Amniotic stem cell (primary cell): ENCODE results near the gene MAP1S.

ENCODE experiments used
- DNase-seq: peaks from one replicate; lab custom pipeline; 2025; lab: John Stamatoyannopoulos, UW

MAP1S gene

DNA sequence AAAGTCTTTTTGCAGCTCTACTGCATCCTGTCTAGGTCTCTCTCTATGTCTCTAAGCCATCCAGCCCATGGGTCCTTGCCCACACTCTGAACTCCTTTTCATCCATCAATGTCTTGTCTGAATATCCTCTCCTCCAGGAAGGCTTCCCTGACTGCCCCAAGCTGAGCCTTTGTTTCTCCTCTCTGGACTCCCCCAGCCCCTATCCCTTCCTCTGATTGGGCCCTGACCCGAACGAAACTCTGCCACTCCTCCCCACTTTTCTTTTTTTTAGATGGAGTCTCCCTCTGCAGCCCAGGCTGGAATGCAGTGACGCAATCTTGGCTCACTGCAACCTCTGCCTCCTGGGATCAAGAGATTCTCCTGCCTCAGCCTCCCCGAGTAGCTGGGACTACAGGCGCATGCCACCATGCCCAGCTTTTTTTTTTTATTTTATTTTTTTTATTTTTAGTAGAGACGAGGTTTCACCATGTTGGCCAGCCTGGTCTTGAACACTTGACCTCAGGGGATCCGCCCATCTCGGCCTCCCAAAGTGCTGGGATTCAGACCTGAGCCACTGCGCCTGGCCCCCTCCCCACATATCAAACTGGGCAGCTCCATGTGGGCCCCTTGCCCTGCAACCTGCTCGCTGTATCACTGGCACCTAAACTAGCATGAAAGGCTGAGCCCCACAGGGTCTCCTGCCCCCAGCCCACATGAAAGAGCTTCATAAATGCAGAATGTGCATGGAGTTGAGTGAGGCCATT lies 30.3 kb upstream of the MAP1S start:
- no peak for DNase-seq

DNA sequence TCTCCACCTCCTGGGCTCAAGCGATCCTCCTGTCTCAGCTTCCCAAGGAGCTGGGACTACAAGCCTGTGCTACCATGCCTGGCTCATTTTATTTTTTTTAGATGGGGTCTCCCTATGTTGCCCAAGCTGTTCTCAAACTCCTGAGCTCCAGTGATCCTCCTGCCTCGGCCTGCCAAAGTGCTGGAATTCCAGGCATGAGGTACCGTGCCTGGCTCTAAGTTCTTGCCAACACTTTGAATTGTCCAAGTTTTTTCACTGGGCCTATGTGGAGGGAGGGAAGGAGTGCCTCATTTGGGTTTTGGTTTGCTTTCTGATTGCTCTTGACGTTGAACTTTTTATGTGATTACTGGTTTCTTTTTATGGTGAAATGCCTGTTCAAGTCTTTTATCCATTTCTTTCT lies 26.7 kb upstream of the MAP1S start:
- no peak for DNase-seq

DNA sequence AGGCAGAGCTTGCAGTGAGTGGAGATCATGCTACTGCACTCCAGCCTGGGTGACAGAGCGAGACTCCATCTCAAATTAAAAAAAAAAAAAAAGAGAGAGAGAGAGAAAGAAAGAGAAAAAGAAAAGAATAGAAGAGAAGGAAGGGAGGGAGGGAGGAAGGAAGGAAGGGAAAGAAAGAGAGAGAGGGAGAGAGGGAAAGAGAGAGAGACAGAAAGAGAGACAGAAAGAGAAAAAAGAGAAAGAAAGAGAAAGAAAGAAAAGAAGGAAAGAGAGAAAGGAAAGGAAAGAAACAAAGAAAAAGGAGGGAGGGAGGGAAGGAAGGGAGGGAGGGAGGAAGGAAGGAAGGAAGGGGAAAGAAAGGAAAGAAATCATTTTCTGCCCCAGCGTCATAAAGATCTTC lies 24.1 kb upstream of the MAP1S start:
- DNase-seq = no peak

GRCh38 chr19:17703824-17704463 lies 15.3 kb upstream of the MAP1S start:
- DNase-seq = no peak

GRCh38 chr19:17706750-17707181 lies 12.5 kb upstream of the MAP1S start:
- no peak for DNase-seq

DNA sequence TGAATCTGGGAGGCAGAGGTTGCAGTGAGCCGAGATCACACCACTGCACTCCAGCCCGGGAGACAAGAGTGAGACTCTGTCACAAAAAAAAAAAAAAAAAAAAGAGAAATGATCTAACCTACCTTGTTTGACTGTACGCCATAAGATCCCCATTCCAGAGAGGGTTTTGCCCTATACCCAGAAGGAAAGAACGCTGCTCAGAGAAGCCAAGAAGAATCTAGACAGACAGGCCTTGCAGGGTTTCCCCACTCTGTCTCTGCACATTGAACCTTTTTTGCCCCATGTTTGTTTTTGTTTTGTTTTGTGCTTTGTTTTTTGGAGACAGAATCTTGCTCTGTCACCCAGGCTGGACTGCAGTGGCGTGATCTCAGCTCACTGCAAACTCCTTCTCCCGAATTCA lies 7.4 kb upstream of the MAP1S start:
- no peak for DNase-seq

GRCh38 chr19:17716309-17716929 lies 2.9 kb upstream of the MAP1S start:
- no peak for DNase-seq

GRCh38 chr19:17718550-17718946 lies 732 bp upstream of the MAP1S start:
- no peak for DNase-seq

DNA sequence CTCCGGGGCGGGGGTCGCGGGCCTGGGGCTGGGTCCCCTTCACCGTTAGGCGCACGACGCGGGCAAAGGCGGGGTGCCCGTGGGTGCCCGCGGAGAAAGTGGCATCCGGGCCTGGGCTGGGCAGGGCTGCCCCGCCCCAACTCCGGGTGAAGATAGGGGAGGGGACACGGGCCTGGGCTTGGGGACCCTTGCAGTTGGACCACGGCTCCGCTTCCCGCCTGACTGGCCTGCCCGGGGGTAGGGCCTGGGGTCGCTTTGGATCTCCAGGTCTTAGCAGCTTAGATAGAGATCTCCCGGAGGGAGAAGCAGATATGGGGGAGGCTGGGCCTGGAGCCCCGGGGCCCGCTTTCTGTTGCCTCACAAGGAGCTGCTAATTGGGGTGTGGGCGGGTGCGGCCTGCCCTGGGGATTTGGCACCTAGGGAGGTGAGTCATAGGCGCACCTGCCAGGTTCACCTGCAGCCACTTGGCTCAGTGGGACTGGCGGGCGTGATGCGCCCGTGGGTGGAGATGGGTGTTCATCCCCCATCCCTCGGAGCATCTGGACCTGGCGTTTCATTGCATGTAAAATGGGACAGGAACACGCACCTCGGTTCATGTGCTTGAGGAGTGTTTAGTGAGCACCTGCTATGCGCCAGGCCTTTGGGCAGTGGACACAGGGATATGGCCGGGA lies 585 bp downstream of the MAP1S start:
- DNase-seq = no peak

- no peak for DNase-seq
Observed at GRCh38 chr19:17720440-17720839, 1.2 kb downstream of the MAP1S start.

DNA sequence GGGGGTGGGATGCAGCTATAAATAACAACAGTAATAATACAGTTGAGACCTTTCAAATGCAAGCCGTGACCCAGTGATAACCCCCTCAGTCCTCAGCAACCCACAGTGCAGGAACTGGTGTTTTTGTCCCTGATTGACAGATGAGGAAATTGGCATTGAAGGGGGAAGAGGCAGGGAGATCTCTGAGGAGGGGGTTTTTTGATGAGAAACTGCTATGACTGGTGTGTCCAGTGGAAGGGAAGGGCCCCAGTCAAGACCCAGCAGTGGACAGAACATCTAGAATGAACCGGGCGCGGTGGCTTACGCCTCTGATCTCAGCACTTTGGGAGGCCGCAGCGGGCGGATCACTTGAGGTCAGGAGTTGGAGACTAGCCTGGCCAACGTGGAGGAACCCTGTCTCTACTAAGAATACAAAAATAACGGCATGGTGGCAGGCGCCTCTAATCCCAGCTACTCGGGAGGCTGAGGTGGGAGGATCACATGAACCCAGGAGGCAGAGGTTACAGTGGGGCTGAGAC lies 1.9 kb downstream of the MAP1S start:
- no peak for DNase-seq

DNA sequence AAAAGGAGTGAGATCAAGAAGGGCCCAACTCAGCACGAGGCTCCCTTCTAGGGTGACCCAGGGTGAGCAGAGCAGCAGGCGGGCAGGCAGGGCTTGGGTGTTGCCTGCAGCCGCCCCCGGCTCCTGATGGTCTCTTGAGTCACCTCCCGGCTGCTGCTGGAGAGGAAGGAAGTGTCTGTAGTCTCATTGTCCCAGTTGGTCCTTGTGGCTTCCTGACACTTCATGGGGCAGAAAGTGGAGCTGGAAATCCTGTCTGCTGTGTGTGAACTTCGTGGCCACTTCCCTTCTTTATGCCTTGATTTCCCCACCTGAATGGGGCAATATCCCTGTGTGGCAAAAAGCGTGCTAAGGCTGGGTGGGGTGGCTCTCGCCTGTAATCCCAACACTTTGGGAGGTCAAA lies 2.5 kb downstream of the MAP1S start:
- DNase-seq = no peak

DNA sequence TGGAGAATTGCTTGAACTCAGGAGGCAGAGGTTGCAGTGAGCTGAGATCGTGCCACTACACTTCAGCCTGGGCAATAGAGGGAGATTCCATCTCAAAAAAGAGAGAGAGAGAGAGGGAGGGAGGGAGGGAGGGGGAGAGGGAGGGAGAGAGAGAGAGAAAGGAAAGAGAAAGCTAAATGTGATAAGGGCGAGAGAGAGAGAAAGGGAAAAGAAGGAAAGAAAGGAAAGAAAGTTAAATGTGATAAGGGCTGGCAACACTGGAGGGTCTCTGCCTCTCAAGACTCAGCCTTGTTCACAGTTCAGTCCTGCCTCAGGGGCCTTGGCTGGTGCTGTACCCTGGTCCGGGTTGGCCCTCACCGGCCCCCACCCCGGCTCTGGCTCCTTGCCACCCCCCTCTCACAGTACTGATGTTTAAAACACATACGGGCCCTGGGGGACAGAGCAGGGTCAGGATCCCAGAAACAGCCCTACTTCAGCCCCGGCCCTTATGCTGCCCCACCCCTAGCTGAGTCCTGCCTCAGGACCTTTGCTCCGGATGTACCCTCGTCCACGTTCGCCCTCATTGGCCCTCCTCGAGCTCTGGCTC lies 3.5 kb downstream of the MAP1S start:
- DNase-seq = no peak

DNA sequence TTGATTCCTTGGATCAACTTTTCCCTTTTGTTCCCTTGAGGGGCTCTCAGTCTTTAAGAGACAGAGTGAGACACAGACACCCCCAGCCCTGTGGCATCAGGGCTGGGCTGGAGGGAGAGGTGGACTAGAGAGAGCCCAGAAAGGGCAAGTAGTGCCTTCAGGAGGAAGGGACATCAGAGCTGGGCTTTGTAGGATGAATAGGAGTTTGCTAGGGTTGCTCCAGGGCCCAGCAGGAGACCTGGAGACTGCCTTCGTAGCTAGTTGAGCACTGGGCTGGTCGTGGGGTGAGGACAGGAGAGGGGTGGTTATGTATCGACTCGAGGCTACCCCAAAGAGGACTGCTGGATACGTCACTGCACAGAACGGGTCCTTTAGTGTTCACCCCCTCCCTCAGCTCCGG lies 5.4 kb downstream of the MAP1S start:
- DNase-seq = no peak

GRCh38 chr19:17725422-17726078 lies 6.3 kb downstream of the MAP1S start:
- no peak for DNase-seq

GRCh38 chr19:17726136-17726741 lies 7.0 kb downstream of the MAP1S start:
- no peak for DNase-seq

DNA sequence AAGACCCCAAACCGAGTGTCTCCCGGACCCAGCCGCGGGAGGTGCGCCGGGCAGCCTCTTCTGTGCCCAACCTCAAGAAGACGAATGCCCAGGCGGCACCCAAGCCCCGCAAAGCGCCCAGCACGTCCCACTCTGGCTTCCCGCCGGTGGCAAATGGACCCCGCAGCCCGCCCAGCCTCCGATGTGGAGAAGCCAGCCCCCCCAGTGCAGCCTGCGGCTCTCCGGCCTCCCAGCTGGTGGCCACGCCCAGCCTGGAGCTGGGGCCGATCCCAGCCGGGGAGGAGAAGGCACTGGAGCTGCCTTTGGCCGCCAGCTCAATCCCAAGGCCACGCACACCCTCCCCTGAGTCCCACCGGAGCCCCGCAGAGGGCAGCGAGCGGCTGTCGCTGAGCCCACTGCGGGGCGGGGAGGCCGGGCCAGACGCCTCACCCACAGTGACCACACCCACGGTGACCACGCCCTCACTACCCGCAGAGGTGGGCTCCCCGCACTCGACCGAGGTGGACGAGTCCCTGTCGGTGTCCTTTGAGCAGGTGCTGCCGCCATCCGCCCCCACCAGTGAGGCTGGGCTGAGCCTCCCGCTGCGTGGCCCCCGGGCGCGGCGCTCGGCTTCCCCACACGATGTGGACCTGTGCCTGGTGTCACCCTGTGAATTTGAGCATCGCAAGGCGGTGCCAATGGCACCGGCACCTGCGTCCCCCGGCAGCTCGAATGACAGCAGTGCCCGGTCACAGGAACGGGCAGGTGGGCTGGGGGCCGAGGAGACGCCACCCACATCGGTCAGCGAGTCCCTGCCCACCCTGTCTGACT lies 7.9 kb downstream of the MAP1S start:
- DNase-seq = no peak

GRCh38 chr19:17727843-17728242 lies 8.6 kb downstream of the MAP1S start:
- no peak for DNase-seq

GRCh38 chr19:17733127-17733526 lies 13.8 kb downstream of the MAP1S start:
- no peak for DNase-seq

DNA sequence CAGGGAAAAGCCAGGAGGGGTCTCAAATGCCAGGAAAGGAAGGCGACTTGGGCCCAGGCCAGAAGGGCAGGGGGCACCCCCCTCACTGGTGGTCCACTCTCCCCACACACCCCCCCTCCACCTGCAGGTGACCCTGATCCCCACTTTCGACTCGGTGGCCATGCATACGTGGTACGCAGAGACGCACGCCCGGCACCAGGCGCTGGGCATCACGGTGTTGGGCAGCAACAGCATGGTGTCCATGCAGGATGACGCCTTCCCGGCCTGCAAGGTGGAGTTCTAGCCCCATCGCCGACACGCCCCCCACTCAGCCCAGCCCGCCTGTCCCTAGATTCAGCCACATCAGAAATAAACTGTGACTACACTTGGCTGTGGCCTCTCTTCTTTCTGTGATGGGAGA lies 14.9 kb downstream of the MAP1S start:
- DNase-seq = no peak
